ENCODE results near the gene PCIF1.
"Not testable (repeated sequence)": the region's sequence is repeated elsewhere in the genome, so short reads cannot be mapped to it uniquely, and the experiment has no call there.

The PCIF1 gene

DNA sequence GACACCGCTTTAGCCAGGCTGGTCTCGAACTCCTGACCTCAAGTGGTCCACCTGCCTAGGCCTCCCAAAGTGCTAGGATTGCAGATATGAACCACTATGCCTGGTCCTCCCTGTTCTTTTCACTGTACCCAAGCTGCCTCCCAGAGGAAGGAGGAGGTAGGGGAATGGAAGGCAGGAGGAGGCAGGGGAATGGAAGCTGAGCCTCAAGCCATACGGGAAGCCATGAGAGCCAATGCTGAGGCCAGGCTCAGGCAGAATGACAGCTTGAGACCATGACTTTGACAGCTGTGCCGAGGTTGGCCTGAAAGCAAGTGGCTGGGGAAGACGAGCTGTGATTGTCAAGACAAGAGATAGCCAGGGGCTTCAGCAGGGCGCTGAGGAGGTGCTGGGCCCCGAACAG, 51.1 kb downstream of the PCIF1 start:
- Histone ChIP-seq H4K8ac (ENCODE audit: low read depth, low read length) (no peak overlapping the region), H2AFZ (ENCODE audit: low read length) (no peak overlapping the region), H3K79me1 (ENCODE audit: low read depth, low read length) (no peaks in the 10 kb centered on the region), H3K18ac (ENCODE audit: low read length) (no peak overlapping the region), H3K4me2 (ENCODE audit: insufficient read depth, low read length, poor library complexity, severe bottlenecking) (no peak overlapping the region), H3K4ac (ENCODE audit: low read length) (no peak overlapping the region), H2BK15ac (ENCODE audit: low read length) (no peak overlapping the region), H3K23ac (ENCODE audit: low read depth, low read length, poor library complexity) (peak overlapping the region; percentile 14), H4K91ac (ENCODE audit: low read depth, low read length, poor library complexity) (no peak overlapping the region), H2BK12ac (ENCODE audit: low read length) (no peak overlapping the region), H3K9ac (ENCODE audit: low read depth, low read length, poor library complexity) (no peak overlapping the region), H2AK5ac (ENCODE audit: low read depth, low read length) (no peak overlapping the region), H3K4me1 (ENCODE audit: control insufficient read depth in 2 of 2, insufficient read depth in 1 of 2, low read depth in 1 of 2, low read length in 2 of 2) (no peaks in the 10 kb centered on the region), H3K36me3 (replicated peaks in 1 of 2; ENCODE audit: control insufficient read depth in 2 of 2, insufficient read depth in 2 of 2, low read length in 2 of 2) (no peaks in the 10 kb centered on the region), H3K14ac (ENCODE audit: low read length) (no peak overlapping the region), H3K27ac (replicated peaks; ENCODE audit: low read length) (no peak overlapping the region), H3K9me3 (replicated peaks in 1 of 2; ENCODE audit: control insufficient read depth in 2 of 2, insufficient read depth in 1 of 2, low read depth in 1 of 2, low read length in 2 of 2) (no peaks in the 10 kb centered on the region), H2BK5ac (ENCODE audit: low read length) (no peak overlapping the region), H2BK120ac (ENCODE audit: low read depth, low read length) (no peak overlapping the region), H3K27me3 (ENCODE audit: control insufficient read depth in 3 of 3, insufficient read depth in 3 of 3, low read depth in 1 of 3, low read length in 3 of 3) (peaks cover 0 to 3% (median 0%) of the 10 kb centered on the region in 3 experiments), H3K4me3 (ENCODE audit: low read length in 2 of 2) (no peak overlapping the region)
- no peak for DNase-seq (ENCODE audit: low spot score)
- WGBS, 2 donors (ENCODE audit: extremely low coverage in 2 of 2, insufficient read length in 2 of 2, insufficient replicate concordance in 1 of 2) = no CpG with 5 or more reads among the region's 7 CpGs

GRCh38 chr20:45987108-45987780, 52.8 kb downstream of the PCIF1 start:
- no peak overlapping the region for H3K27ac ChIP-seq (replicated peaks; ENCODE audit: low read length)
- H3K4me2 ChIP-seq (ENCODE audit: insufficient read depth, low read length, poor library complexity, severe bottlenecking) = no peak overlapping the region
- WGBS, 2 donors (ENCODE audit: extremely low coverage in 2 of 2, insufficient read length in 2 of 2, insufficient replicate concordance in 1 of 2) = no CpG with 5 or more reads among the region's 16 CpGs
- no peak overlapping the region for H3K23ac ChIP-seq (ENCODE audit: low read depth, low read length, poor library complexity)
- no peak overlapping the region for H3K14ac ChIP-seq (ENCODE audit: low read length)
- H3K4ac ChIP-seq (ENCODE audit: low read length) = no peak overlapping the region
- no peak overlapping the region for H2BK12ac ChIP-seq (ENCODE audit: low read length)
- H4K8ac ChIP-seq (ENCODE audit: low read depth, low read length) = no peak overlapping the region
- H2BK120ac ChIP-seq (ENCODE audit: low read depth, low read length) = no peak overlapping the region
- no peak overlapping the region for H2BK15ac ChIP-seq (ENCODE audit: low read length)
- peaks cover 0 to 3% (median 0%) of the 10 kb centered on the region in 3 experiments for H3K27me3 ChIP-seq (ENCODE audit: control insufficient read depth in 3 of 3, insufficient read depth in 3 of 3, low read depth in 1 of 3, low read length in 3 of 3)
- peak; percentile 59 for DNase-seq (ENCODE audit: low spot score)
- no peak overlapping the region for H3K4me3 ChIP-seq (ENCODE audit: low read length in 2 of 2)
- no peak overlapping the region for H3K18ac ChIP-seq (ENCODE audit: low read length)
- no peaks in the 10 kb centered on the region for H3K79me1 ChIP-seq (ENCODE audit: low read depth, low read length)
- H2AFZ ChIP-seq (ENCODE audit: low read length) = no peak overlapping the region
- no peak overlapping the region for H2BK5ac ChIP-seq (ENCODE audit: low read length)
- H3K9me3 ChIP-seq (replicated peaks in 1 of 2; ENCODE audit: control insufficient read depth in 2 of 2, insufficient read depth in 1 of 2, low read depth in 1 of 2, low read length in 2 of 2) = no peaks in the 10 kb centered on the region
- H3K36me3 ChIP-seq (replicated peaks in 1 of 2; ENCODE audit: control insufficient read depth in 2 of 2, insufficient read depth in 2 of 2, low read length in 2 of 2) = no peaks in the 10 kb centered on the region
- no peak overlapping the region for H4K91ac ChIP-seq (ENCODE audit: low read depth, low read length, poor library complexity)
- no peak overlapping the region for H3K9ac ChIP-seq (ENCODE audit: low read depth, low read length, poor library complexity)
- no peak overlapping the region for H2AK5ac ChIP-seq (ENCODE audit: low read depth, low read length)
- H3K4me1 ChIP-seq (ENCODE audit: control insufficient read depth in 2 of 2, insufficient read depth in 1 of 2, low read depth in 1 of 2, low read length in 2 of 2) = no peaks in the 10 kb centered on the region

DNA sequence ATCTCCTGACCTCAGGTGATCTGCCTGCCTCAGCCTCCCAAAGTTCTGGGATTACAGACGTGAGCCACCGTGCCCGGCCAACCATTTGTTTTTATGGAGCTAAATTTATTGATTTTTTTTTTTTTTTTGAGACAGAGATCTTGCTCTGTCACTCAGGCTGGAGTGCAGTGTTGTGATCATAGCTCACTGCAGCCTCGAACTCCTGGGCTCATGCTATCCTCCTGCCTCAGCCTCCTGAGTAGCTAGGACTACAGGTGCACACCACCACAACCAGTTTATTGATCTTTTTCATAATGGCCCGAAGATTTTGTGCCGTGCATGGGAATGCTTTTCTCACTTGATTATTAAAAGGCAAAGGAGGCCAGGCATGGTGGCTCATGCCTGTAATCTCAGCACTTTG, 54.3 kb downstream of the PCIF1 start:
- H3K14ac ChIP-seq (ENCODE audit: low read length); H3K18ac ChIP-seq (ENCODE audit: low read length); H3K4me1 ChIP-seq (ENCODE audit: control insufficient read depth in 2 of 2, insufficient read depth in 1 of 2, low read depth in 1 of 2, low read length in 2 of 2); H2BK120ac ChIP-seq (ENCODE audit: low read depth, low read length); H3K23ac ChIP-seq (ENCODE audit: low read depth, low read length, poor library complexity); H3K36me3 ChIP-seq (replicated peaks in 1 of 2; ENCODE audit: control insufficient read depth in 2 of 2, insufficient read depth in 2 of 2, low read length in 2 of 2); H3K9ac ChIP-seq (ENCODE audit: low read depth, low read length, poor library complexity); H2AK5ac ChIP-seq (ENCODE audit: low read depth, low read length); H3K27me3 ChIP-seq (ENCODE audit: control insufficient read depth in 3 of 3, insufficient read depth in 3 of 3, low read depth in 1 of 3, low read length in 3 of 3); H3K4me2 ChIP-seq (ENCODE audit: insufficient read depth, low read length, poor library complexity, severe bottlenecking); H3K4me3 ChIP-seq (ENCODE audit: low read length in 2 of 2); H2AFZ ChIP-seq (ENCODE audit: low read length); H2BK12ac ChIP-seq (ENCODE audit: low read length); H3K79me1 ChIP-seq (ENCODE audit: low read depth, low read length); H4K91ac ChIP-seq (ENCODE audit: low read depth, low read length, poor library complexity); H4K8ac ChIP-seq (ENCODE audit: low read depth, low read length); H2BK15ac ChIP-seq (ENCODE audit: low read length); DNase-seq (ENCODE audit: low spot score); H2BK5ac ChIP-seq (ENCODE audit: low read length); H3K27ac ChIP-seq (replicated peaks; ENCODE audit: low read length); H3K9me3 ChIP-seq (replicated peaks in 1 of 2; ENCODE audit: control insufficient read depth in 2 of 2, insufficient read depth in 1 of 2, low read depth in 1 of 2, low read length in 2 of 2); H3K4ac ChIP-seq (ENCODE audit: low read length): not testable (repeated sequence)
- no CpG with 5 or more reads among the region's 6 CpGs for WGBS, 2 donors (ENCODE audit: extremely low coverage in 2 of 2, insufficient read length in 2 of 2, insufficient replicate concordance in 1 of 2)

DNA sequence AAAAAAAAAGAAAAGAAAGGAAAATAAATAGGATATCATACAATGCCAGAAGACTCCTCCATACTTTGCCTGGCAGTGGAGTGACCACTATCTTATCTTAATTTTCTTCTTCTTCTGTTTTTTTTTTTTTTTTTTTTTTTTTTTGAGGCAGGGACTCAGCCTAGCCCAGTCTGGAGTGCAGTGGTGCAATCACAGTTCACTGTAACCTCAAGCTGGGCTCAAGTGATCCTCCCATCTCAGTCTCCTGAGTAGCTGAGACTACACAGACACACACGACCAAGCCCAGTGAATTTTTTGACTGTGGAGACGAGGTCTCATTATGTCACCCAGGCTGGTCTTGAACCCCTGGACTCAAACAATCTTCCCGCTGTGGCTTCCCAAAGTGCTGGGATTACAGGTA, 57.1 kb downstream of the PCIF1 start:
- Histone ChIP-seq H3K9ac (ENCODE audit: low read depth, low read length, poor library complexity) (no peak overlapping the region), H2AFZ (ENCODE audit: low read length) (no peak overlapping the region), H3K27ac (replicated peaks; ENCODE audit: low read length) (no peak overlapping the region), H3K36me3 (replicated peaks in 1 of 2; ENCODE audit: control insufficient read depth in 2 of 2, insufficient read depth in 2 of 2, low read length in 2 of 2) (no peaks in the 10 kb centered on the region), H4K8ac (ENCODE audit: low read depth, low read length) (no peak overlapping the region), H2BK5ac (ENCODE audit: low read length) (no peak overlapping the region), H2BK12ac (ENCODE audit: low read length) (no peak overlapping the region), H3K4me3 (ENCODE audit: low read length in 2 of 2) (no peak overlapping the region), H3K79me1 (ENCODE audit: low read depth, low read length) (no peaks in the 10 kb centered on the region), H3K27me3 (ENCODE audit: control insufficient read depth in 3 of 3, insufficient read depth in 3 of 3, low read depth in 1 of 3, low read length in 3 of 3) (peaks cover 0 to under 1% (median 0%) of the 10 kb centered on the region in 3 experiments), H4K91ac (ENCODE audit: low read depth, low read length, poor library complexity) (no peak overlapping the region), H3K9me3 (replicated peaks in 1 of 2; ENCODE audit: control insufficient read depth in 2 of 2, insufficient read depth in 1 of 2, low read depth in 1 of 2, low read length in 2 of 2) (no peaks in the 10 kb centered on the region), H3K23ac (ENCODE audit: low read depth, low read length, poor library complexity) (no peak overlapping the region), H3K18ac (ENCODE audit: low read length) (no peak overlapping the region), H3K4me2 (ENCODE audit: insufficient read depth, low read length, poor library complexity, severe bottlenecking) (no peak overlapping the region), H2AK5ac (ENCODE audit: low read depth, low read length) (no peak overlapping the region), H2BK120ac (ENCODE audit: low read depth, low read length) (no peak overlapping the region), H3K14ac (ENCODE audit: low read length) (no peak overlapping the region), H3K4me1 (ENCODE audit: control insufficient read depth in 2 of 2, insufficient read depth in 1 of 2, low read depth in 1 of 2, low read length in 2 of 2) (peaks cover 0 to 4% of the 10 kb centered on the region in 2 donors), H2BK15ac (ENCODE audit: low read length) (no peak overlapping the region), H3K4ac (ENCODE audit: low read length) (no peak overlapping the region)
- no peak for DNase-seq (ENCODE audit: low spot score)
- WGBS, 2 donors (ENCODE audit: extremely low coverage in 2 of 2, insufficient read length in 2 of 2, insufficient replicate concordance in 1 of 2) = no CpG with 5 or more reads among the region's 3 CpGs

Data from neuronal stem cell (in vitro differentiated cells).